DND-41 (cell line): ENCODE data around the gene SMIM10L1.

ENCODE experiments used
- ATAC-seq: fragments of 200-7000 bp; cut with Tn5 transposase; 3 replicates; pipeline ENCODE4 v1.9.1; 2021; ENCODE audit warnings: low read depth; ENCODE audit not compliant: insufficient read depth
- DNase-seq: peaks from one replicate; pipeline ENCODE4 v3.0.0-alpha.2; 2020
- H2AFZ ChIP-seq: 2 replicates; pipeline ENCODE4 v1.6.0; 2012; ENCODE audit warnings: low read depth, low read length
- H3K27ac ChIP-seq: 2 replicates; pipeline ENCODE4 v1.5.1; 2012; ENCODE audit warnings: low read length, inconsistent platforms
- H3K27me3 ChIP-seq: fragments of 200-600 bp; sonication (generic); 2 replicates; pipeline ENCODE4 v1.6.0; 2012; ENCODE audit warnings: low read length, mild to moderate bottlenecking, inconsistent platforms; ENCODE audit not compliant: insufficient read depth, poor library complexity
- H3K36me3 ChIP-seq: 2 replicates; pipeline ENCODE4 v1.5.1; 2012; ENCODE audit warnings: low read length, inconsistent platforms; ENCODE audit not compliant: insufficient read depth
- H3K4me1 ChIP-seq: 2 replicates; pipeline ENCODE4 v1.5.1; 2012; ENCODE audit warnings: mild to moderate bottlenecking, low read length; ENCODE audit not compliant: insufficient read depth
- H3K4me2 ChIP-seq: 2 replicates; pipeline ENCODE4 v1.6.0; 2012; ENCODE audit warnings: mild to moderate bottlenecking, moderate library complexity, low read length, inconsistent platforms; ENCODE audit not compliant: insufficient read depth
- H3K4me3 ChIP-seq, 2 experiments: fragments of 200-600 bp in 1 of 2; shearing (Covaris generic) in 1 of 2; 2 replicates each; pipeline ENCODE4 v1.5.1; 2012 to 2016; ENCODE audit warnings: inconsistent platforms in 2 of 2, low read length in 2 of 2, mild to moderate bottlenecking in 2 of 2, low read depth in 1 of 2, moderate library complexity in 1 of 2
- H3K79me2 ChIP-seq: 2 replicates; pipeline ENCODE4 v1.6.0; 2012; ENCODE audit warnings: low read length, inconsistent platforms; ENCODE audit not compliant: insufficient read depth
- H3K9ac ChIP-seq: 2 replicates; pipeline ENCODE4 v1.6.0; 2012; ENCODE audit warnings: low read depth, mild to moderate bottlenecking, inconsistent platforms, low read length, moderate library complexity
- H3K9me3 ChIP-seq: 2 replicates; pipeline ENCODE4 v1.5.1; 2012; ENCODE audit warnings: low read length, moderate library complexity, mild to moderate bottlenecking, inconsistent platforms; ENCODE audit not compliant: insufficient read depth, severe bottlenecking
- H4K20me1 ChIP-seq: 2 replicates; pipeline ENCODE4 v1.6.0; 2012; ENCODE audit warnings: low read length; ENCODE audit not compliant: insufficient read depth
- EZH2 ChIP-seq: IDR thresholded peaks from 3 replicates; pipeline ENCODE4 v1.6.1; 2012; ENCODE audit warnings: borderline replicate concordance, low read depth, mild to moderate bottlenecking, moderate library complexity, low read length, inconsistent platforms; ENCODE audit not compliant: severe bottlenecking
- TF ChIP-seq, protein P1 (sequence below): IDR thresholded peaks from 2 replicates; pipeline ENCODE4 v1.5.1; 2012; ENCODE audit warnings: borderline replicate concordance, low read length, moderate library complexity, mild to moderate bottlenecking; ENCODE audit not compliant: poor library complexity, severe bottlenecking; ENCODE audit errors: extremely low read depth

SMIM10L1 gene

DNA sequence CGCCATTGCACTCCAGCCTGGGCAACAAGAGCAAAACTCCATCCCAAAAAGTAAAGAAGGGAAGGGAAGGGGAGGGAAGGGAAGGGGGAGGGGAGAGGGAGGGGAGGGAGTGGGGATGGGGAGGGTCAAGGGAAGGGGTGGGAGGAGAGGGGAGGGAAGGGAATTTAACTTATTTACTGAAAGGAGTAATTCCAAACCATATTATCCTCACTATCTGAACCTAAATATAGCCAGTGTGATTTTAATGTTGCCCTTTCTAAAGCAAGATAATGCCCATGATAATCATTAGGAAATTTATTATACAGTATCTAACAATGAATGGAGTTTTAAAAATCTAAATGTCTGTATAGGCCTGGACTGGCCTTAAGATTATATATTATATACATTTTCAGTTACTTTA lies 7.3 kb downstream of the SMIM10L1 start:
- Histone ChIP-seq H3K27ac (no peak overlapping the region), H2AFZ (no peak overlapping the region), H3K9ac (no peak overlapping the region), H3K4me3 (no peak overlapping the region), H3K79me2 (peaks cover 21% of the 10 kb centered on the region), H3K9me3 (no peaks in the 10 kb centered on the region), H3K27me3 (no peaks in the 10 kb centered on the region), H3K4me1 (peaks cover 8% of the 10 kb centered on the region; the same call in 1 of the 2 replicates), H3K36me3 (peaks cover 11% of the 10 kb centered on the region; the same call in 1 of the 2 replicates), H4K20me1 (peaks cover 5% of the 10 kb centered on the region; the same call in 1 of the 2 replicates), H3K4me2 (no peak overlapping the region)
- TF ChIP-seq EZH2 = no peak
- TF ChIP-seq, protein P1, sequence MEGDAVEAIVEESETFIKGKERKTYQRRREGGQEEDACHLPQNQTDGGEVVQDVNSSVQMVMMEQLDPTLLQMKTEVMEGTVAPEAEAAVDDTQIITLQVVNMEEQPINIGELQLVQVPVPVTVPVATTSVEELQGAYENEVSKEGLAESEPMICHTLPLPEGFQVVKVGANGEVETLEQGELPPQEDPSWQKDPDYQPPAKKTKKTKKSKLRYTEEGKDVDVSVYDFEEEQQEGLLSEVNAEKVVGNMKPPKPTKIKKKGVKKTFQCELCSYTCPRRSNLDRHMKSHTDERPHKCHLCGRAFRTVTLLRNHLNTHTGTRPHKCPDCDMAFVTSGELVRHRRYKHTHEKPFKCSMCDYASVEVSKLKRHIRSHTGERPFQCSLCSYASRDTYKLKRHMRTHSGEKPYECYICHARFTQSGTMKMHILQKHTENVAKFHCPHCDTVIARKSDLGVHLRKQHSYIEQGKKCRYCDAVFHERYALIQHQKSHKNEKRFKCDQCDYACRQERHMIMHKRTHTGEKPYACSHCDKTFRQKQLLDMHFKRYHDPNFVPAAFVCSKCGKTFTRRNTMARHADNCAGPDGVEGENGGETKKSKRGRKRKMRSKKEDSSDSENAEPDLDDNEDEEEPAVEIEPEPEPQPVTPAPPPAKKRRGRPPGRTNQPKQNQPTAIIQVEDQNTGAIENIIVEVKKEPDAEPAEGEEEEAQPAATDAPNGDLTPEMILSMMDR = no peak
- ATAC-seq (no peak), DNase-seq (no peak)

DNA sequence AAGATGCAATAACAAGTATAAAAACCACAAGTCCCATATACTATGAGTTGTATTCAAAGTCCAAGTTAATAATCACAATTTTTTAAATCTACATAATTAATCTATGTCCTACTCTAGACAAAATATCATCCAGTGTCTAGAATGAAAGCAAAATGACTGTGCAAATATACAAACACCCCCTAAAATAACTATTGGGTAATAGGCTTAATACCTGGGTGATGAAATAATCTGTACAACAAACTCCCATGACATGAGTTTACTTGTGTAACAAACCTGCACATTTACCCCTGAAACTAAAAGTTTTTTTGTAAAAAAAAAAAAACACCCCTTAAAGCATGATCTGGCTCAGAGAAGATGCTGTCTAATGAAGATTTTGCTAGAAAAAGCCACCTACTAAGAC lies 11.5 kb downstream of the SMIM10L1 start:
- Histone ChIP-seq H3K4me3 (no peak overlapping the region), H2AFZ (no peak overlapping the region), H4K20me1 (no peaks in the 10 kb centered on the region), H3K4me2 (no peak overlapping the region), H3K27ac (no peak overlapping the region), H3K4me1 (no peaks in the 10 kb centered on the region), H3K27me3 (no peaks in the 10 kb centered on the region), H3K79me2 (no peaks in the 10 kb centered on the region), H3K9me3 (no peaks in the 10 kb centered on the region), H3K36me3 (no peaks in the 10 kb centered on the region), H3K9ac (no peak overlapping the region)
- DNase-seq (no peak), ATAC-seq (no peak)
- TF ChIP-seq EZH2 = no peak
- TF ChIP-seq, protein P1 = no peak

DNA sequence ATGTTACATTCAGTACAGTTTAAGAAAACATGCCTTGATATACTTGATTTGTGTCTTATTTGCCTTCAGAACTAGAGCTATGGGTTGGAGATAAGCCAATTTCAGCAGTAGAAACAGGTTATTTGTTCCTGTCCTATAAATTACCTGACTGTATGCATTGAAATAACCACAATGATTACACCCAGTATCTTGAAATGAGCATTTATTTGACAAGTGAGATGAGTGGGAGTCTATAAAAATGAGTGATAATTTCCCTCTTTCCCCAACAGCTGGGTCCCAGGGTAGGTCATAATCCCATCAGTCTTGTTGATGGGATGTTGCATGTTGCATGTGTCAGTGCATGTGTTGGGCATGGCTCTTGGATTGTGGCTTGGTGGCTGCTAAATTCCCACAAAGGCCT lies 12.0 kb downstream of the SMIM10L1 start:
- ATAC-seq = no peak
- Histone ChIP-seq H3K4me1 (no peaks in the 10 kb centered on the region), H3K9me3 (no peaks in the 10 kb centered on the region), H4K20me1 (no peaks in the 10 kb centered on the region), H3K79me2 (no peaks in the 10 kb centered on the region), H2AFZ (no peak overlapping the region), H3K27ac (no peak overlapping the region), H3K4me3 (no peak overlapping the region), H3K4me2 (no peak overlapping the region), H3K36me3 (no peaks in the 10 kb centered on the region), H3K9ac (no peak overlapping the region), H3K27me3 (no peaks in the 10 kb centered on the region)
- no peak for TF ChIP-seq EZH2
- TF ChIP-seq, protein P1 = no peak
- no peak for DNase-seq

DNA sequence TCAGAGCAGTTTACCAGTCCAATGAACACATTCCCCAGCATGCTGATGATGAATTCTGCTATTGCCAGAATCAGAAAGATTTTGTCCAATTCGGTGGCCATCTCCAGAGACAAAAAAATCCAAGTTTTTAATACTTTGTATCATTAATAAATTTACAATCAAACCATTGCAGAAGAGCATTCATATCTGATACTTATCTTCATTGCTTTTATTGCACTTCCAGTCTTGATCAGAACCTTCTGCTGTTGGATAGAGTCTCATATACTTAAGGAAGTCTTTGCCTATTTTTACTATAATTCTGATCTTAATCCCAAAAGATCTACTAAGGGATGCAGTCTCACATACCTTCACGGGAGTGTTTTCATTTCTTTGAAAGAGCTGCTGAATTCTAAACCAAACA lies 15.8 kb downstream of the SMIM10L1 start, which contains the start of gene TAS2R42:
Gene TAS2R42 (minus strand): TSS at position 101 of the 400 bp plus-strand sequence. CDS start 0 bp downstream, at position 101.
- Histone ChIP-seq H3K4me1 (no peaks in the 10 kb centered on the region), H4K20me1 (no peaks in the 10 kb centered on the region), H3K9ac (no peak within 1 kb of the TSS), H3K79me2 (no peaks in the 10 kb centered on the region), H3K9me3 (no peaks in the 10 kb centered on the region), H3K4me2 (no peak within 1 kb of the TSS), H3K4me3 (no peak within 1 kb of the TSS), H3K27ac (no peak within 1 kb of the TSS), H3K36me3 (no peaks in the 10 kb centered on the region), H2AFZ (no peak within 1 kb of the TSS), H3K27me3 (no peaks in the 10 kb centered on the region)
- DNase-seq (no peak), ATAC-seq (no peak)
- TF ChIP-seq EZH2 = no peak
- TF ChIP-seq, protein P1 = no peak
